KMS-11 (cell line): Measurements from ENCODE around the gene MZF1.

Experiments used
- H2AFZ ChIP-seq: fragments of 200-600 bp; sonication (generic); 2 replicates; pipeline ENCODE4 v1.6.1; 2016; ENCODE audit warnings: antibody characterized with exemption, mixed run types, low read depth
- H3K27ac ChIP-seq: fragments of 200-600 bp; sonication (generic); 2 replicates; pipeline ENCODE4 v1.6.1; 2016; ENCODE audit warnings: mild to moderate bottlenecking, mixed run types
- H3K27me3 ChIP-seq: fragments of 200-600 bp; sonication (generic); 2 replicates; pipeline ENCODE4 v1.6.1; 2017; ENCODE audit warnings: mild to moderate bottlenecking, low read depth, mixed run types, moderate library complexity; ENCODE audit not compliant: insufficient read depth
- H3K36me3 ChIP-seq: fragments of 200-600 bp; sonication (generic); 2 replicates; pipeline ENCODE4 v1.6.1; 2017; ENCODE audit warnings: mild to moderate bottlenecking, mixed run types; ENCODE audit not compliant: insufficient read depth
- H3K4me1 ChIP-seq: fragments of 200-600 bp; sonication (generic); 2 replicates; pipeline ENCODE4 v1.6.1; 2016; ENCODE audit warnings: mild to moderate bottlenecking, low read depth, mixed run types; ENCODE audit not compliant: poor library complexity, severe bottlenecking
- H3K4me2 ChIP-seq: fragments of 200-600 bp; sonication (generic); 2 replicates; pipeline ENCODE4 v1.7.0; 2016; ENCODE audit warnings: mild to moderate bottlenecking, mixed run types
- H3K4me3 ChIP-seq: fragments of 200-600 bp; sonication (generic); IDR thresholded peaks from 2 replicates; pipeline ENCODE4 v1.6.1; 2017; ENCODE audit warnings: low read depth, low read length, mixed read lengths; ENCODE audit not compliant: insufficient read depth
- H3K79me2 ChIP-seq: fragments of 200-600 bp; sonication (generic); 2 replicates; pipeline ENCODE4 v1.6.1; 2016; ENCODE audit warnings: low read depth, mixed run types; ENCODE audit not compliant: insufficient read depth
- H3K9ac ChIP-seq: fragments of 200-600 bp; sonication (generic); 2 replicates; pipeline ENCODE4 v1.6.1; 2016; ENCODE audit warnings: mild to moderate bottlenecking, mixed run types
- H4K20me1 ChIP-seq: fragments of 200-600 bp; sonication (generic); 2 replicates; pipeline ENCODE4 v1.6.1; 2016; ENCODE audit warnings: mild to moderate bottlenecking, mixed run types; ENCODE audit not compliant: insufficient read depth
- TF ChIP-seq, protein P1 (sequence below): fragments of 200-600 bp; sonication (generic); conservative IDR thresholded peaks from 2 replicates; pipeline ENCODE4 v1.6.1; 2017; ENCODE audit warnings: low read depth, mild to moderate bottlenecking, antibody characterized with exemption, low read length, moderate library complexity, mixed read lengths

Gene MZF1

DNA sequence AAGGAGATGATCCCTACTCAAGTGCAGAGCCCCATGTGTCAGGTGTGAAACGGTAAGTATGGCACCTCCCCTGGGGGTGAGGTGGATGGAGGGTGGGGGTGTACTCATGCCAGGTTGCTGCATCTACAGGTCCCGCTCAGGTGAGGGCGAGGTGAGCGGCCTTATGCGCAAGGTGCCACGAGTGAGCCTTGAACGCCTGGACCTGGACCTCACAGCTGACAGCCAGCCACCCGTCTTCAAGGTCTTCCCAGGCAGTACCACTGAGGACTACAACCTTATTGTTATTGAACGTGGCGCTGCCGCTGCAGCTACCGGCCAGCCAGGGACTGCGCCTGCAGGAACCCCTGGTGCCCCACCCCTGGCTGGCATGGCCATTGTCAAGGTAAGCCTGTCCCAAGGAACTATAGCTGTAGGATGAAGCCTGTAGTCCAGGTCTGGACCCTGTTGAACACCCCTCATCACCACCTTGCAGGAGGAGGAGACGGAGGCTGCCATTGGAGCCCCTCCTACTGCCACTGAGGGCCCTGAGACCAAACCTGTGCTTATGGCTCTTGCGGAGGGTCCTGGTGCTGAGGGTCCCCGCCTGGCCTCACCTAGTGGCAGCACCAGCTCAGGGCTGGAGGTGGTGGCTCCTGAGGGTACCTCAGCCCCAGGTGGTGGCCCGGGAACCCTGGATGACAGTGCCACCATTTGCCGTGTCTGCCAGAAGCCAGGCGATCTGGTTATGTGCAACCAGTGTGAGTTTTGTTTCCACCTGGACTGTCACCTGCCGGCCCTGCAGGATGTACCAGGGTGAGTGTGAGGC, 24.1 kb downstream of the MZF1 start:
- H3K27ac ChIP-seq = no peak overlapping the region
- peaks cover 23% of the 10 kb centered on the region for H3K4me1 ChIP-seq
- H3K79me2 ChIP-seq = peaks cover 49% of the 10 kb centered on the region
- H3K36me3 ChIP-seq = peaks cover 26% of the 10 kb centered on the region; the same call in 1 of the 2 replicates
- H3K4me3 ChIP-seq = no peak overlapping the region
- H4K20me1 ChIP-seq = peaks cover 27% of the 10 kb centered on the region
- TF ChIP-seq, protein P1, sequence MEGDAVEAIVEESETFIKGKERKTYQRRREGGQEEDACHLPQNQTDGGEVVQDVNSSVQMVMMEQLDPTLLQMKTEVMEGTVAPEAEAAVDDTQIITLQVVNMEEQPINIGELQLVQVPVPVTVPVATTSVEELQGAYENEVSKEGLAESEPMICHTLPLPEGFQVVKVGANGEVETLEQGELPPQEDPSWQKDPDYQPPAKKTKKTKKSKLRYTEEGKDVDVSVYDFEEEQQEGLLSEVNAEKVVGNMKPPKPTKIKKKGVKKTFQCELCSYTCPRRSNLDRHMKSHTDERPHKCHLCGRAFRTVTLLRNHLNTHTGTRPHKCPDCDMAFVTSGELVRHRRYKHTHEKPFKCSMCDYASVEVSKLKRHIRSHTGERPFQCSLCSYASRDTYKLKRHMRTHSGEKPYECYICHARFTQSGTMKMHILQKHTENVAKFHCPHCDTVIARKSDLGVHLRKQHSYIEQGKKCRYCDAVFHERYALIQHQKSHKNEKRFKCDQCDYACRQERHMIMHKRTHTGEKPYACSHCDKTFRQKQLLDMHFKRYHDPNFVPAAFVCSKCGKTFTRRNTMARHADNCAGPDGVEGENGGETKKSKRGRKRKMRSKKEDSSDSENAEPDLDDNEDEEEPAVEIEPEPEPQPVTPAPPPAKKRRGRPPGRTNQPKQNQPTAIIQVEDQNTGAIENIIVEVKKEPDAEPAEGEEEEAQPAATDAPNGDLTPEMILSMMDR = no peak
- H3K27me3 ChIP-seq = no peaks in the 10 kb centered on the region
- H3K4me2 ChIP-seq = no peak overlapping the region
- H2AFZ ChIP-seq = no peak overlapping the region
- no peak overlapping the region for H3K9ac ChIP-seq

DNA sequence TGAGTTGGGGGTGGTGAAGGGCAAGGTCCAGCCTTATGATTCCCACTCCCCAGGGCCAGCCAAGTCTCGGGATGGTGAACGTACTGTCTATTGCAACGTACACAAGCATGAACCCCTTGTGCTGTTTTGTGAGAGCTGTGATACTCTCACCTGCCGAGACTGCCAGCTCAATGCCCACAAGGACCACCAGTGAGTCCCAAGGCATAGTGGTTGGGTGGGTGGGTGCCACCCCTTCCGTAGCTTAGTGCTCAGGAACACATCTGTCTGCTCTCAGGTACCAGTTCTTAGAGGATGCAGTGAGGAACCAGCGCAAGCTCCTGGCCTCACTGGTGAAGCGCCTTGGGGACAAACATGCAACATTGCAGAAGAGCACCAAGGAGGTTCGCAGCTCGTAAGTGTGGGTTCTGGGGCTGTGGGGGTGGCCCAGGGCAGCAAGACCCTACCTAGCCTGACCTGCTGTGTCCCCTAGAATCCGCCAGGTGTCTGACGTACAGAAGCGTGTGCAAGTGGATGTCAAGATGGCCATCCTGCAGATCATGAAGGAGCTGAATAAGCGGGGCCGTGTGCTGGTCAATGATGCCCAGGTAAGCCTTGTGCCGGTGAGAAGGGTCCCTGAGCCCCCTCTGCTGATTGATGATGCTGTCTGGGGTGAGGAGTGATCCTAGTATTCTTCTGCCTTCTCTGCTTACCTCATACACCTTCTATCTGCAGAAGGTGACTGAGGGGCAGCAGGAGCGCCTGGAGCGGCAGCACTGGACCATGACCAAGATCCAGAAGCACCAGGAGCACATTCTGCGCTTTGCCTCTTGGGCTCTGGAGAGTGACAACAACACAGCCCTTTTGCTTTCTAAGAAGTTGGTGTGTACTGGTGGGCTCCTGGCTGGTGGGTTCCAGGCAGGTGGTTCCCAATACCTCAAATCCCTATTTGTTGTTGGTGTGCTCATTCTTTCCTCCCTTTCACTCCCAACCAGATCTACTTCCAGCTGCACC, 25.5 kb downstream of the MZF1 start:
- Histone ChIP-seq H3K4me3 (no peak overlapping the region), H3K9ac (no peak overlapping the region), H3K27ac (no peak overlapping the region), H3K4me2 (no peak overlapping the region), H2AFZ (no peak overlapping the region), H3K4me1 (peaks cover 11% of the 10 kb centered on the region), H4K20me1 (peaks cover 27% of the 10 kb centered on the region), H3K27me3 (no peaks in the 10 kb centered on the region; the same call in 1 of the 2 replicates), H3K36me3 (peaks cover 26% of the 10 kb centered on the region; the same call in 1 of the 2 replicates), H3K79me2 (peaks cover 49% of the 10 kb centered on the region)
- TF ChIP-seq, protein P1 = no peak

DNA sequence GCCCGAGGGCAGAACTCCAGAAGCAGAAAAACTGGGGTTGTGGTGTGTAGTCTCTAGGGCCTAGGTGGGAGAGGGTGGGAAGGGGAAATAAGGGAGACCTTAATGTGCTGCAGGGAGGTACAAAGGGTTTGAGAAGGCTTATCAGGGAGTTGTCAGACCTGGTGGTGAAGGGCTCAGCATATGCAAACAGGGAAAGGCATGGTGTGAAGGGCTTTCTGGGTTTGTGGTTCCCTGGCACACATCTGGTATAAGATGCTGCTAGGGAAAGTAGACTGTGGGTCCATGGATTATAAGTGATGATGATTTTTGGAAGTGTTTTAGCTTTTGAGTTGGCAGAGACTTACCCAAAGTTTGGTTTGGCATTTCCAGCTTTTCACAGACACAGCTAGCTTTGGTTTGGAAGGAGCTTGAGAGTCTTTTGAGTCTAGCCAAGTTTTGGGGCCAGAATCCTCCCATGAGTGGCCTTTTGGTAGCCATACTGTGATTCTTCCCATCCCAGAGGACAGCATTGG, 27.1 kb downstream of the MZF1 start:
- Histone ChIP-seq H2AFZ (no peak overlapping the region), H3K27ac (0 out of 2 replicates have a peak overlapping the region, but pooled peaks have one; percentile 40), H3K4me1 (peaks cover 11% of the 10 kb centered on the region), H3K27me3 (no peaks in the 10 kb centered on the region; the same call in 1 of the 2 replicates), H3K9ac (peak overlapping the region; percentile 62; the same call in 1 of the 2 replicates), H4K20me1 (peaks cover 27% of the 10 kb centered on the region), H3K79me2 (peaks cover 49% of the 10 kb centered on the region), H3K4me2 (peak overlapping the region; percentile 95), H3K36me3 (peaks cover 20% of the 10 kb centered on the region; the same call in 1 of the 2 replicates), H3K4me3 (no peak overlapping the region)
- TF ChIP-seq, protein P1 = no peak

DNA sequence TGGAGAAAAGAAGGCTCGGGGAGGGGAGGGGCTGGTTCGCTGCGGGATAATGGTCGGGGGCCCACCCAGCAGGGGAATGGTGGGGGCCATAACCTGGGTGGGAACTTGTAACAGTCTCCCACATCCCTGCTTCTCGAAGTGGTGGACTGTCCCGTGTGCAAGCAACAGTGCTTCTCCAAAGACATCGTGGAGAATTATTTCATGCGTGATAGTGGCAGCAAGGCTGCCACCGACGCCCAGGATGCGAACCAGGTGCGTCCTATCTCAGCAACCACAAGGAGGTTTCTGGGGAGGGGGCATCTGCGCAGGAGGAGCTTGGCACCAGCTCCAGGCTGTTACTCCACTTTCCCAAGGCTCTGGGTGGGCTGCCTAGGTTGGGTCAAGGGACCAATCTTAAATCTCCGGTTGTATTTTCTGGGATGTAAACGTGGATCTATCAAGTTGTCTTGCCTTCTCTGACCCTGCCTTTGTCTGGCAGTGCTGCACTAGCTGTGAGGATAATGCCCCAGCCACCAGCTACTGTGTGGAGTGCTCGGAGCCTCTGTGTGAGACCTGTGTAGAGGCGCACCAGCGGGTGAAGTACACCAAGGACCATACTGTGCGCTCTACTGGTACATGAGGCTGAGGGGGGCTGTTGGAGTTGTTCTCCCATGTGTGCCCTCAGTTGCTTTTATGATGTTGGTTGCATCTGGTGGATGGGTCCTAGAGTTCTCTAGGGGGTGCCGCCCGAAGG, 27.7 kb downstream of the MZF1 start:
- Histone ChIP-seq H3K27me3 (no peaks in the 10 kb centered on the region; the same call in 1 of the 2 replicates), H2AFZ (no peak overlapping the region), H3K9ac (peak overlapping the region; percentile 62; the same call in 1 of the 2 replicates), H4K20me1 (peaks cover 27% of the 10 kb centered on the region), H3K79me2 (peaks cover 49% of the 10 kb centered on the region), H3K4me3 (peak overlapping the region; percentile 21), H3K36me3 (peaks cover 16% of the 10 kb centered on the region; the same call in 1 of the 2 replicates), H3K4me2 (peak overlapping the region; percentile 95), H3K4me1 (peaks cover 11% of the 10 kb centered on the region), H3K27ac (peak overlapping the region; percentile 40)
- TF ChIP-seq, protein P1 = no peak
